Suprapubic skin (tissue), 4 donors: ENCODE results near the gene ACTL9.

Experiments used
- EP300 ChIP-seq: sonication (generic); formaldehyde crosslinking; IDR thresholded peaks from one replicate; pipeline ENCODE4 v1.6.1; 2017; ENCODE audit warnings: antibody characterized with exemption
- POLR2A ChIP-seq, 2 donors: fragments of 450-650 bp; IDR thresholded peaks; one replicate each; pipeline ENCODE4 v1.6.1; 2017; ENCODE audit warnings: antibody characterized with exemption in 2 of 2, mild to moderate bottlenecking in 2 of 2, moderate library complexity in 2 of 2
- POLR2AphosphoS5 ChIP-seq, 3 donors: sonication (generic); formaldehyde crosslinking; IDR thresholded peaks; one replicate each; pipeline ENCODE4 v1.6.1; 2017; ENCODE audit warnings: antibody characterized with exemption in 3 of 3
- TF ChIP-seq, protein P1 (sequence below), 2 donors: fragments of 200-600 bp in 1 of 2; fragments of 450-650 bp in 1 of 2; sonication (generic) in 1 of 2; IDR thresholded peaks; one replicate each; pipeline ENCODE4 v1.5.1; 2016 to 2019; ENCODE audit warnings: antibody characterized with exemption in 2 of 2, mild to moderate bottlenecking in 1 of 2, moderate library complexity in 1 of 2

GRCh38 chr19:8678244-8678807, 20.3 kb downstream of the ACTL9 start:
- TF ChIP-seq, protein P1, sequence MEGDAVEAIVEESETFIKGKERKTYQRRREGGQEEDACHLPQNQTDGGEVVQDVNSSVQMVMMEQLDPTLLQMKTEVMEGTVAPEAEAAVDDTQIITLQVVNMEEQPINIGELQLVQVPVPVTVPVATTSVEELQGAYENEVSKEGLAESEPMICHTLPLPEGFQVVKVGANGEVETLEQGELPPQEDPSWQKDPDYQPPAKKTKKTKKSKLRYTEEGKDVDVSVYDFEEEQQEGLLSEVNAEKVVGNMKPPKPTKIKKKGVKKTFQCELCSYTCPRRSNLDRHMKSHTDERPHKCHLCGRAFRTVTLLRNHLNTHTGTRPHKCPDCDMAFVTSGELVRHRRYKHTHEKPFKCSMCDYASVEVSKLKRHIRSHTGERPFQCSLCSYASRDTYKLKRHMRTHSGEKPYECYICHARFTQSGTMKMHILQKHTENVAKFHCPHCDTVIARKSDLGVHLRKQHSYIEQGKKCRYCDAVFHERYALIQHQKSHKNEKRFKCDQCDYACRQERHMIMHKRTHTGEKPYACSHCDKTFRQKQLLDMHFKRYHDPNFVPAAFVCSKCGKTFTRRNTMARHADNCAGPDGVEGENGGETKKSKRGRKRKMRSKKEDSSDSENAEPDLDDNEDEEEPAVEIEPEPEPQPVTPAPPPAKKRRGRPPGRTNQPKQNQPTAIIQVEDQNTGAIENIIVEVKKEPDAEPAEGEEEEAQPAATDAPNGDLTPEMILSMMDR (IDR thresholded peaks at IDR 0.05): no peak
- TF ChIP-seq POLR2A (IDR thresholded peaks at IDR 0.05) (no peak), POLR2AphosphoS5 (IDR thresholded peaks at IDR 0.05) (no peak), EP300 (no peak)
